HT-29 (cell line): ENCODE results near the gene ANGEL1. TPM values are rescaled to one million over a fixed set of nuclear protein-coding genes. Genes with fewer than 3 reads are reported as not detected.

Experiments
- DNase-seq: peaks from one replicate; pipeline ENCODE4 v3.0.0-alpha.2; 2015; ENCODE audit warnings: low spot score
- total RNA-seq: library from RNA; depleted of rRNA; stranded (reverse); fragments of >200 nt; shearing (Covaris generic); gene quantifications from 2 replicates; pipeline ENCODE4 v1.2.3, GENCODE V29; 2014; rRNA removed

ANGEL1 gene, protein sequence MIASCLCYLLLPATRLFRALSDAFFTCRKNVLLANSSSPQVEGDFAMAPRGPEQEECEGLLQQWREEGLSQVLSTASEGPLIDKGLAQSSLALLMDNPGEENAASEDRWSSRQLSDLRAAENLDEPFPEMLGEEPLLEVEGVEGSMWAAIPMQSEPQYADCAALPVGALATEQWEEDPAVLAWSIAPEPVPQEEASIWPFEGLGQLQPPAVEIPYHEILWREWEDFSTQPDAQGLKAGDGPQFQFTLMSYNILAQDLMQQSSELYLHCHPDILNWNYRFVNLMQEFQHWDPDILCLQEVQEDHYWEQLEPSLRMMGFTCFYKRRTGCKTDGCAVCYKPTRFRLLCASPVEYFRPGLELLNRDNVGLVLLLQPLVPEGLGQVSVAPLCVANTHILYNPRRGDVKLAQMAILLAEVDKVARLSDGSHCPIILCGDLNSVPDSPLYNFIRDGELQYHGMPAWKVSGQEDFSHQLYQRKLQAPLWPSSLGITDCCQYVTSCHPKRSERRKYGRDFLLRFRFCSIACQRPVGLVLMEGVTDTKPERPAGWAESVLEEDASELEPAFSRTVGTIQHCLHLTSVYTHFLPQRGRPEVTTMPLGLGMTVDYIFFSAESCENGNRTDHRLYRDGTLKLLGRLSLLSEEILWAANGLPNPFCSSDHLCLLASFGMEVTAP
- 5.2 and 6.2 TPM in 2 replicates for total RNA-seq

DNA sequence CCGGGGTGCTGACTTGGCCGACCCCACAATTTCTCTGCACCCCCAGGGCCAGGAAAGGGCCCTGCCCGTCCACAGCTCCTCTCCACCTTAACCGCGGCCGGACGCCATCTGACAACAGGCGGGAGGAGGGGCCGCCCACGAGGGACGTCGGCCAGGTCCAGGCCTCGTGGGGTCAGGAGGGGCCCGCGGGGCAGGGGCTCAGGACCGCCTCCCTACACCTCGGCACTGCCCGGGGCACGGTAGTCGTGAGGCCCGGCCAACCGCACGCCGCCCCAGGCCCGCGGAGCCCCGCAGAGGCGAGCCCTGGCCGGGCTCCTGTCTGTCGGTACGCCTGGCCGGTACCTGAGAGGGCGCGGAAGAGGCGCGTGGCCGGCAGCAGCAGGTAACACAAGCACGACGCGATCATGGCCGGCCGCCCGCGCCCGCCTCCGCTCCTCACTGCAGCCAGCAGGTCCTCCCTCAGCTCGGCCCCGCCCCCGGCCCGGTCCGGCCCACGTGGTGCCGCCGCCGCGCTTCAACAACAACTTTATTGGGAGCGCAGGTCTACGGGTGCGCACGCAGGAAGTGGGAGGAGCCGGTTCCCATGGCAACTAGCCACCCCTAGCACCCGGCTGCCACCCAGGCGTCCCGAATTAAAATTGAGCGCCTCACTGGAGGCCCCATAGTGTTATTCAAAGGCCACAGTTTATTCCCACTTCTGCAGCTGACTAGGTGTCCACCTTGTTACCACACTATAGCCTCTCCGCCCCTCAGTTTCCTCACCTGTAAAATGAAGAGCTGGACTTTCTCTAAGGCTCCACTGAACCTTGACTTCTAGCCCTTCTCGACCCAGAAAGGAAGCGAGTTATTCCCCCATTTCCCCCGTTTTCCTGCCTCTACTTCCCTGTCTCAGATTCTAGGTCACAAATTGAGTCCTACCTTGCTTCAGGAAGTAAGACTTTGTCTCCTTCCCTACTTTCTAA, at the start of gene ANGEL1:
Gene ANGEL1, minus strand, starts transcription at position 461 of the 962 bp plus-strand sequence. Its CDS starts 55 bp downstream, at position 406.
- peak; percentile 87 for DNase-seq

DNA sequence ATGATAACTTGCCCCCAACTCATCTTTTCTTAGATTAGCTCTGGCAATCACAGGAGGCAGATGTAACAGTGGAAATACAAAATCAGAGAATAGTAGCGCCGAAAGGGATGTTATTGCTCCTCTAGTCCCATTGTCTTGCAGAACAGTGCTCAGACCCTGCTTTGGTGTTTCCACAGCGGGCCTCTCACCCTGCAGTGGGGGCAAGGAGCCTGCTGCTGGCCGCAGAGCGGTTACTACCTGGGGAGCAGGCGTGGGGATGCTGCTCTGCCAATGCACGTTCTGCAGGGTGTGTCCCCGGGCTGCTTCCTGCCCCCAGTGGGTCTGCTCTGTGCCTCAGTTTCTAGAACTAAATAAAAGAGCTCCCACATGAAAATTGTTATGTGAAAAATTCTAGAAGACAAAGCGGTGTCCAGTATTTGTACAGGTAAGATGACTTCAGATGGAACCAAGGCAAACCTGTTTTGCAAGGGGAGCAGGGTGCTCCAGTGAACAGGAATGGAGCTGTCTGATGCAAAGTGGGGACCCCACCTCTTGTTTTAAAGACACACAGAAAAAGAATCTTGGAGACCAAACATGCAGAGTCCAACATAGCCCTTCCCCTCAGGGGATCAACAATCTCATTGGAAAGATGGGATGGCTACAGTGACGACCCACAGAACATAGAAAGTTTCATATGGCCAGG, 49.0 kb upstream of the ANGEL1 start:
- DNase-seq = no peak

DNA sequence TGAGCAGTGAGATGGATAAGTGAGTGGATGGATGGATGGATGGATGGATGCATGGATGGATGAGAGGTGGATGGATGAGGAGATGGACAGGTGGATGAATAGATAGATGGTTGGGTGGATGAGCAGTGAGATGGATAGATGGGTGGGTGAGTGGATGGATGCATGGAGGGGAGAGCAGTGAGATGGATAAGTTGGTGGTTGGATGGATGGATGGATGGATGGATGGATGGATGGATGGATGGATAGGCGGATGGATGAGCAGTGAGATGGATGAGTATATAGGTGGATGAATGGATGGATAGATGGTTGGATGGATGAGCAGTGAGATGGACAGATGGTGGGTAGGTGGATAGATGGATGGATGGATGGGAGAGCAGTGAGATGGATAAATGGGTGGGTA, 44.1 kb upstream of the ANGEL1 start:
- DNase-seq = no peak

DNA sequence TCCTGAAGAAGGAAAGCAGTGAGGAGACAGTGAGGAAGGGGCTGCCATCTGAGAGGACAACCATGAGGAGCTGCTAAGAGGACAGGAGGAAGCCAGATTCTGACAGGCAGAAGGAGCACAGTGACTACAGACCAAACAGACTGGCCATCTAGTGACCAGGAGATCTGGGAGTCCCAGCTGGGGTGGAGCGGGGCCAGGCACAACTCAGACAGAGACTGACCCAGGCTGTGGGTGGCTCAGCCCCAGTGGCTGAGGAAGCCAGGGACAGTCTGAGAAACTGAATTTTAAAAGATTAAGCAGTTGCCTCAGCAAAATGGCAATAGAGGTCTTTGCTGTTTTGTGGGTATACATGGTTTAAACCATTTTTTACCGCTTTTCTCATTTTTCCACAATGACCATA, 42.4 kb upstream of the ANGEL1 start:
- no peak for DNase-seq

DNA sequence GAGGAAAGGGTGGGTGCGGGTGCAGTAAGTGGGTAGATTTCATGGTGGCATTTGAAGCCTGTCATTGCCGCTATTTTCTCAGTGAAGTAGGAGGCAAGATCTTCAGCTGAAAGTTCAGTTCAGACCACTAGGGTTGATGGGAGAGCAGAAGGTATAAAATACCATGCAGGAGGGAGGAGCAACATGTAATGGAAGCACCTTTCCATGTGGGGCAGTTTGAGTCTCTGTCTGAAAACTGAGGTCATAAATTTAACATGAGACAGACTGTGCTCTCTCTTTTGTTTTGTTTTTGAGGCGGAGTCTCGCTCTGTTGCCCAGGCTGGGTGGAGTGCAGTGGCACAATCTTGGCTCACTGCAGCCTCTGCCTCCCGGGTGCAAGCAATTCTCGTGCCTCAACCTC, 36.2 kb upstream of the ANGEL1 start:
- no peak for DNase-seq

DNA sequence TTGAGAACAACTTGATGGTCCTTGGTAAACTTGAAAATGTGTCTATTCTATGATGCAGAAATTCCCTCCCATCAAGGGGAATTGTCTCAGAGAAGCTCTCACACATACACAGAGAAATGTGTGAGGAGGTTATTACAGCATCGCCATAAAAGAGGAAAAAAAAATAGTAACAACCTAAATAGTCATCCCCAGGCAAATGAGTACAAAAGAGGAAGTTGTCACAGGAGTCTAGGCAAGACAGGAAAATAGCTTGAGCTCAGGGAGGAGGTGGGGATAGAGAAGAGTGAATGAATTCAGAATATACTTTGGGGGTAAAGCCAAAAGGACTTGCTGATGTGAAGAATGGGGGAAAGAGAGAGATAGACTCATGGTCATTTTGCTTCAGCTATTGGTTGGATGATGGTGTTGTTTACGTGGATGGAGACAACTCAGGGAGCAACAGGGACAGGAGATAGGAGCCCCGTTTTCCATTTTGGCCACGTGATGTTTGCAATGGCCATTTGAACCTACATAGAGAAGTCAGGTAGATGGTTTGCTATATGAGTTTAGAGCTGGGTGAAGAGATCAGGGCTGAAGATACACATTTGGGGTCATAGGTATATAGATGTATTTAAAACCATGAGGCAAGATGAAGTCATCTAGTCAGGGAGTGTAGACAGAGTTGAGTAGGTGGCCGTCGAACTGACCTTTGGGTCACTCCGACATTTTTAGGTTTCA, 33.8 kb upstream of the ANGEL1 start:
- no peak for DNase-seq

DNA sequence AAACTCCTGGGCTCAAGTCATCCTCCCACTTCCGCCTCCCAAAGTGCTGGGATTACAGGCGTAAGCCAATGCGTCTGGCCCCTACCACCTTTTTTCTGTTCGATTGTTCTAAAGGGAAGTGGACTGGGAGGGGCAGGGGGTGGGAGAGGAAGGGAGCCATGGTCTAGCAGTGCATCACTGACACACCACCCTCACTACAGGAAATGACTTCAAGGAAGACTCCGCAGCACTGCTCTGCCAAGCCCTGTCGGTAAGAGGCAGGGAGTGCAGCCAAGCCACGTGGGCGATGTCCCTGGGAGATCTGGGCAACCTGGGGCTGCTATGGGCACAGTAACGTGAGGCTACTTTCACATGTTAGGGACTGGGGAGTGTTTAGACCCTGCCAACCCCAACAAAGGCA, 31.5 kb upstream of the ANGEL1 start:
- DNase-seq = peak; percentile 21

DNA sequence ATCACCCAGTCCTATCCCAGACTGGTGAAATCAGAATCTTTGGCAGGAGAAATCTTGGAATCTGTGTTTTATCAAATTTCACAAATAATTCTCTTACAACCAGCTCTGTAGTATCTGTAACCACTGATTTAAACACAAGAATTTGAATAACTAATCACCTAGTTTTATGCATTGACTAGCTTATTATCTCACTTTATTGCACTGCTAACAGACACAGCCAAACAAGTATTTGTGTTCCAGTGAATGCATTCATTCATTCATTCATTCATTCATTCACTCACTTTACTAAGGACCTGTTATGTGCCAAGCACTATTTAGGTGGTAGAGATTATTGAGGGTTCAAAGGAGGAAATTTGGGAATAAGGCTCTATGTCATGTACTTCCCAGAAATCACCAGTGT, 29.7 kb upstream of the ANGEL1 start:
- DNase-seq = no peak

DNA sequence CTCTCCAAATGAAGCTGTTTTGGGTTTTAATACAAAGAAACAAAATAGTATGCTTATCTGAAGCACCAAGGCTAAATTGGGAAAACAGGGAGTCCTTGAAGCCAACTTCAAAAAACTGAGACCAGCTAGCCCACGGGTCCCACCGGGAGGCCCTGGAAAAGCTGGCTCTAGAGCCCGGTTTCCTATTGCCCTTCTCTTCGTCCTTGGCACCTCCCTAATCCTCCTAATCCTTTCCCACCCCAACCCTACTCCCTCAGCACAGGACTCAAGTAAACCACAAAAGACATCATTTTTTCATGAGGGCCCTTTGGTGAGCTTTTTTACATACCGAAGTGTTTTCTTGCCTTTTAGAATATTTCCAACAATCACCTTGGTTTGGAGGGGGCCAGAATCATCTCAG, 24.8 kb upstream of the ANGEL1 start:
- DNase-seq = no peak

DNA sequence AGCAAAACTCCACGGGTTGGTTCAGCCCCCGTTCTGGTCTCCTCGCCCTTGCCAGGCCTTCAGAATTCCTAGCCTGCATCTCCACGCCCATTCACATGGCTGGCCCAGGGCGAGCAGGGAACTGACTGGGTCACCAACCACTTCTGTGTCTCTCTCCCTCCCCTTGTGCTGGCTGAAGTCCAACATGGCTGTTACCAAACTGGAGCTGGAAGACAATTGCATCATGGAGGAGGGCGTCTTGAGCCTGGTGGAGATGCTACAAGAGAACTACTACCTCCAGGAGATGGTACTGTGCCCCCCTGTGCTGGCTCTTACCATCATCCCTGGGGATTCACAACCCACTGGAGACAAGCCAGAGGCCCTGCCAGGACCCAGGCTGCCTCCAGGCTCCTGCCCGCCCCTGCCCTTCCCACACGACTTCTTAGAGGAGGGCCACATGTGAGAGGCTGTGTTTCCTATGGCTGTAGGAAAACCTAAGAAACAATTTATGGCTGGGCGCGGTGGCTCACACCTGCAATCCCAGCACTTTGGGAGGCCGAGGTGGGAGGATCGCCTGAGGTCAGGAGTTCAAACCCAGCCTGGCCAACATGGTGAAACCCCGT, 23.4 kb upstream of the ANGEL1 start:
- DNase-seq = no peak

DNA sequence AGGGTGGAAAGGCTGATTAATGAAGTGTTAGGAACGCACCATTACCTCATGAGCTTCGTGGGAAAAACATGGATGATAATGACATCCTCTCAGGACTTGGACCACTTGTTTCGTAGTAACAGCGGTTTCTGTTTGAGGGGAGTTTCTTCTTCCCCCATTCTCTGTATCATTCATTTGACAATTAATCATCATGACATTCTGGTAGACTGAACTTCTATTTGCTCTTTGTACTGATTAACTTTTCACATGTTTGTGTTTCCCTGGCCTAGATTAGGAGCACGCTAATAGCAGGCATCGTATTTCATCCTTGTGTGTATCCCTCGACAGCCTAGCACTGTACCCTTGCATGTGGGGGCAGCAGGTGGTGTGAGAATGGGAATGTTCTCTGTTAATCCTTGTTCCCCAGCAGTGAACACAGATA, 21.6 kb upstream of the ANGEL1 start:
- DNase-seq = peak; percentile 12

DNA sequence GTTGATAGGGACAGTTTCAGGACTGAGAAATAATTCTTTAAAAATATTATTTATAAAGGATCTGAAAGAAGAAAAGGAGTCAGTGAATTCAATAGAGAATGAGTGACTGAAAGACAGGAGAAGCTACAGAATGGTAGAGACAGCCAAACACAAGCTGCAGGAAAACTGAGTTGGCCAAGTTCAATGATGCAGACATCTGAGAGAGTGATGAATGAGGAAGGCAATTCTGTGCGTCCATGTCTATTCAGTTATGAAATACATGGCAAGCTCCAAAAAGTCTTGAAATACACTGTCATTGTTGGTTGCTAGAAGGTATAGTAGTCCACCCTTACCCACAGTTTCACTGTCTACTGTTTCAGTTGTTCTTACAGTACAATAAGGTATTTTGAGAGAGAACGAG, 20.3 kb upstream of the ANGEL1 start:
- no peak for DNase-seq

DNA sequence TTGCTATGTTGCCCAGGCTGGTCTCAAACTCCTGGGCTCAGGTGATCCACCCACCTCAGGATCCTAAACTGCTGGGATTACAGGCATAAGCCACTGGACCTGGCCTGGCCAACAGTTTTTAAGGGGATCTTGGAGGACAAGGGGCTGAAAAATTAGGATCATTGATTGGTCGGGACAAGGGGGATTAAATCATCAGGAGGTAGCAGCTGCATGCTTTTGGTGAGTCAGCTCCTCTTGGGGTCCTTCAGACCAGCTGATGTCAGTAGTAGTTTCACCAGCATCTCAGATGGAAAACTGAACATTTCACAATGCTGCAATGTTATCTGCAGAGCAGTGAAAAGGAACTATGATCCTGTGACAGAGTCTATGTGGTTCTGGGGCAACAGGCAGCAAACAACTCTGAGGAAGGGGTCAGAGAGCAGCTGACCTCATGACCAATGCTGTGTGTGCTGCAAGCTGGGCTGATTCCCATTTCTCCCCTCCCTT, 19.9 kb upstream of the ANGEL1 start:
- DNase-seq = no peak

DNA sequence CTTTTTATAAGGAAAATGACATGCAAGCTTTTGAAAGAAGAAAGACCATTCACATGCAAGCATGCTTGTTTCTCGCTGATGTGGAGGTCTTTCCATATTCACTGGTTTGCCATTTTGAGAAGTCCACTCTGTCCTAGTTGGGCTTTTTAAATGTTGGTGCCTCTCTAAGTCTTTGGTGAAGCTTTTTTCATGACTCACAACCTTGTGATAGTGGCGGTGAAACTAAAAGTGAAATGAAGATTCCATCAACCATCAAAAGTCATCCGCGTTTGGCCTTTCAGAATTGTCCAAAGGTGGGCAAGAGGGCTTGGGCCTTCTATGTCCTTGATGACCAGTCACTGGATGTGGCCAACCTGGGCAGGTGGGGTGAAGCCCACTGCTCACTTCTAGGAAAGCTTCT, 17.9 kb upstream of the ANGEL1 start:
- no peak for DNase-seq

DNA sequence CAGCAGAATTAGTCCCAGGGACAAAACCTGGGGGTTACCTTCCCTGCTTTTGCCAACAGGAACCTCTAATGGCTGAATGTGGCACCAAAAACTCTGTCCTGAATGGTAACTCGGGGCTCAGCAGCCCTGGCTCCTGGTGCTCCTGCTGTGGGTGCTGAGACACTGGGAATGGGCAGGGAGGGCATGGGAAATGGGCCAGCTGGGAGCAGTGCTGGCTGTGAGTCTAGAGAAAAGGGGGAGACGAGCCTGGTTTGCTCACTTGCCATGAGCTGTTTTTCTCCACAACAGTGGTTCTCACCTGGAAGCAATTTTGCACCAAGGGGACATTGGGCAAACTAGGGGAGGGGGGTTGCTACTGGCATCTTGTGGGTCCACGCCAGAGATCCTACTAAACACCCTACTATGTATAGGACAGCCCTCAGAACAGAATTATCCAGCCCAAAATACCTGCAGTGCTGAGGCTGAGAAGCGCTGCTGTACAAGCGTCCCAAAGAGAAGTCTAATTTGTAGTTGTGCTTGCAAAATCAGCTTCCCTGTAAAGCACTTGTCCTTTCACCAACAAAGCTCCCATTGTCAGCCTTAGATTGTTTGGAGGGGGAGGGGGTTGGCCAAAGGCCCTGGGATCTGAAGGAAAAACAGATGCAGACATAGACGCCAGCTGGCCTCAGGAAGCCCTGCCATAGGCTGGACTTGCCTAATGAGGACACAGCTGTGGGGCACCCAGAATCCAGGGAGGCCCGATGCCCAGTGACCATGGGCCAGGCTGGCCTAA, 17.2 kb upstream of the ANGEL1 start:
- DNase-seq = no peak

DNA sequence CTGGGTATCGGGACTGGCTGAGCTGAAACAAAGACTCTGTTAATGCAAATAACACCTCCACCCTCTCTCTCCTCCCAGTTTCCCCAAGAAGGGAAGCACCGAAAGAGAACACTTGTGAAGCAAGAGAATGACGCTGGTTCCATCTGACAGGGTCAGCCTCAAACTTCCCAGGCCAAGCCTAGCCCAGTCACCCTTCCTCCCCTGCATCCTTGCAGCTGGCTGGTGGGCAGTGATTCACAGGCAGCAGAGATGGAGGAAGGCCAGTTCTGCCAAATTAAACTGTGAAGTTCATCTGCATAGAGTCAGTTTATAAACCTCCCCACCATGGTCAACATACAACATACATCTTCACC, 16.3 kb upstream of the ANGEL1 start:
- DNase-seq = no peak

DNA sequence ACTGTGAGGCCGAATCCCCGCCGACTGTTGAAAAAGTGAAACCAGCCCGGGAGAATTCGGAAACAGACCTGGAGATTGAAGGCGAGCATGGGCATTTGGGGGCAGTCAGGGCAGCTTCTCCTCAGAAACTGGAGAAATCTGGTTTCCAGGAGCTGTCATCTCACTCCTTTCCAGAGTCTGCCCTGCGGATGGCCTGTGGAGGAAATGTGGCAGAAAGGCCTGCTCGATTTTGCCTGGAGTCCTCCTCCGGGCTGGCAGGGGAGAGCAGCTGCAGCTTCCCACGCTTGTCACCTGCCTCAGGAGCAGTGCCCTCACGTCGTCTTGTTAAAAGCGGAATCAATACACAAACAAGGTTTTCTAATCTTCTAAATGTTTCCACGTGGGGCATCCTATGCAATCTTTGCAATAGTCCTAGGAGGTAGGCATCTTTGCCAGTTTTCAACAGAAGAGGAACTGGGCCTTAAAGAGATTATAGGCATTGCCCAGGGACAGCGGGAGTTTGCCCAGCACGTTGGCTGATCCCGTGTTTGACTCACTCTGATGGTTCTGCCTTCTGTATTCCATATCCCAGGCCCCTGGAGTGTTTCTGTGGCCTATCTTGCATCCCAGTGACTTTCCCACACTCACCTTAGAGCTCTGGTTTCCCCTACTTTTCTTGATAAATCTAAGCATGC, 15.8 kb upstream of the ANGEL1 start:
- no peak for DNase-seq

DNA sequence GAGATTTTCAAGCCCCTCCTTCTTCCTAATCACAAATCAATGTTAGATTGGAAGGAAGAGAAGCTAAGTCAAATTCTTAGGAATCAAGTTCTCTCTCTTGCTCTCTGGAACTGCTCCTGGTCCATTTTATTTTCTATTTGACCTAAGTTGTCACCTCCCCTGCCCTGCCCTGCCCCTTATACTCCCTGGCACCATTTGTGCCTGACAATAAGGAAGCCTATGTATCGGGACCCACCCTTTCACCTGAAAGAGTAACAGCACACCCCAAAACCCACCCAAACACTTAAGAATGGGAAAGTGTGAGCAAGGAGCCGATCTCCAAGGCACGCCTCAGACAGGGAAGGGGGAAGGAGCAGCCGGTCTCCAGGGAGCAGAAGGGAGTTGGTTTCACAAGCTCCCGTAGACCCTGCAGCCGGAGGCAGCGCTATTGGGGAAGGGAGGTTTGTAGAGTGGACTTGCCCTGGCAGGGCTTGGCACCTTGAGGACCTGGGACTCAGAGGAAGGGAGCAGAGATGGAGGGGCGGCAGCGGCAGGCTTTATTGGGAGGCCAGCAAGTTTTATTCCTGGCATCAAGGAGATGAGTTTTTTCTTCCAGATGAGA, 15.1 kb upstream of the ANGEL1 start:
- DNase-seq = no peak
